GM12878 (cell line): Measurements from ENCODE around the gene TNF. TPM values are rescaled to one million over a fixed set of nuclear protein-coding genes. Genes with fewer than 3 reads are reported as not detected.

Source experiments
- ATAC-seq: fragments of 200-7000 bp; cut with Tn5 transposase; 3 replicates; pipeline ENCODE4 v1.9.1; 2020; ENCODE audit warnings: mild to moderate bottlenecking, moderate library complexity
- BruUV-seq: library from RNA; stranded (reverse); fragments of 400-500 nt; replicated peaks from 2 replicates; lab custom pipeline; 2021; lab: Mats Ljungman, UMichigan
- CTCF ChIA-PET: fragments of 300-600 bp; sonication (Branson Sonifier 250); formaldehyde crosslinking; extraction: SDS; loops from one replicate; lab custom pipeline; 2021; ENCODE audit warnings: inconsistent platforms; lab: Yijun Ruan, JAX
- POLR2A ChIA-PET: fragments of 350-600 bp; formaldehyde crosslinking; extraction: SDS; loops from one replicate; lab custom pipeline; 2021; ENCODE audit warnings: inconsistent platforms; lab: Charles Lee
- RAD21 ChIA-PET: fragments of 300-600 bp; sonication (Branson Sonifier 250); formaldehyde crosslinking; loops from one replicate; lab custom pipeline; 2023; ENCODE audit warnings: antibody characterized with exemption; ENCODE audit not compliant: unreplicated experiment; lab: Charles Lee
- SMC1A ChIA-PET: fragments of 300-600 bp; sonication (Branson Sonifier 250); formaldehyde crosslinking; loops from one replicate; lab custom pipeline; 2023; ENCODE audit not compliant: unreplicated experiment, uncharacterized antibody; lab: Charles Lee
- DNase-seq: peaks from one replicate; pipeline ENCODE4 v3.0.0-alpha.2; 2011; ENCODE audit warnings: low read depth, low spot score
- FAIRE-seq: peaks from 3 replicates; lab custom pipeline; 2011; peaks lifted over from hg19 to GRCh38; lab: Jason Lieb, UNC
- H2AFZ ChIP-seq: 2 replicates; pipeline ENCODE4 v1.6.0; 2011; ENCODE audit warnings: low read depth, low read length, control low read depth; ENCODE audit not compliant: control insufficient read depth
- H3K27ac ChIP-seq: 2 replicates; pipeline ENCODE4 v1.5.1; 2011; ENCODE audit warnings: control low read depth; ENCODE audit not compliant: control insufficient read depth, insufficient read depth
- H3K27me3 ChIP-seq, 2 experiments: replicated peaks in 1 of 2; 2 replicates each; pipeline versions ENCODE4 v1.6.0 to v1.6.1; 2011; ENCODE audit warnings: low read length in 1 of 2; ENCODE audit not compliant: control insufficient read depth in 2 of 2, insufficient read depth in 2 of 2
- H3K36me3 ChIP-seq, 2 experiments: 2 replicates each; pipeline ENCODE4 v1.5.1; 2011; ENCODE audit warnings: low read length in 1 of 2; ENCODE audit not compliant: control insufficient read depth in 2 of 2, insufficient read depth in 2 of 2
- H3K4me1 ChIP-seq: 2 replicates; pipeline ENCODE4 v1.6.1; 2011; ENCODE audit warnings: mild to moderate bottlenecking, low read length, moderate library complexity, mixed read lengths; ENCODE audit not compliant: control insufficient read depth, insufficient read depth
- H3K4me2 ChIP-seq: 2 replicates; pipeline ENCODE4 v1.6.0; 2011; ENCODE audit warnings: control low read depth; ENCODE audit not compliant: control insufficient read depth, insufficient read depth
- H3K4me3 ChIP-seq: fragments of 200-600 bp; sonication (generic); 2 replicates; pipeline ENCODE4 v1.5.1; 2016
- H3K79me2 ChIP-seq: 2 replicates; pipeline ENCODE4 v1.6.0; 2011; ENCODE audit warnings: low read length; ENCODE audit not compliant: control insufficient read depth, insufficient read depth
- H3K9ac ChIP-seq: 2 replicates; pipeline ENCODE4 v1.8.0; 2011; ENCODE audit warnings: low read length, control low read depth, mixed read lengths; ENCODE audit not compliant: control insufficient read depth, insufficient read depth
- H3K9me3 ChIP-seq: replicated peaks from 3 replicates; pipeline ENCODE4 v1.5.1; 2011; ENCODE audit warnings: mild to moderate bottlenecking, low read length; ENCODE audit not compliant: control insufficient read depth, insufficient read depth
- H4K20me1 ChIP-seq: 2 replicates; pipeline ENCODE4 v1.6.0; 2011; ENCODE audit not compliant: control insufficient read depth, insufficient read depth
- CEBPZ ChIP-seq: fragments of 150-350 bp; IDR thresholded peaks from 2 replicates; pipeline ENCODE4 v1.6.1; 2016; ENCODE audit warnings: low read depth, low read length
- CHD2 ChIP-seq: IDR thresholded peaks from 2 replicates; pipeline ENCODE4 v1.6.1; 2011; ENCODE audit warnings: low read depth, low read length, improper control_type of control experiment, borderline replicate concordance
- CHD4 ChIP-seq: fragments of 200-600 bp; sonication (generic); IDR thresholded peaks from 2 replicates; pipeline ENCODE4 v1.6.1; 2016; ENCODE audit warnings: mild to moderate bottlenecking
- GABPA ChIP-seq: IDR thresholded peaks from 2 replicates; pipeline ENCODE4 v1.6.1; 2014; ENCODE audit warnings: antibody characterized with exemption, low read depth, mild to moderate bottlenecking, inconsistent platforms
- HCFC1 ChIP-seq: fragments of 150-350 bp; IDR thresholded peaks from 2 replicates; pipeline ENCODE4 v1.6.1; 2014; ENCODE audit warnings: low read length
- MLLT1 ChIP-seq: fragments of 450-650 bp; IDR thresholded peaks from 2 replicates; pipeline ENCODE4 v1.6.1; 2016; ENCODE audit warnings: mild to moderate bottlenecking
- MTA2 ChIP-seq: fragments of 450-650 bp; IDR thresholded peaks from 2 replicates; pipeline ENCODE4 v1.6.1; 2016; ENCODE audit warnings: low read depth, mild to moderate bottlenecking, moderate library complexity
- MXI1 ChIP-seq: fragments of 150-350 bp; IDR thresholded peaks from 2 replicates; pipeline ENCODE4 v1.6.1; 2011; ENCODE audit warnings: low read depth, mild to moderate bottlenecking, inconsistent platforms, low read length, improper control_type of control experiment
- MYC ChIP-seq: IDR thresholded peaks from 2 replicates; pipeline ENCODE4 v1.6.1; 2011; ENCODE audit warnings: mild to moderate bottlenecking, low read length, moderate library complexity, inconsistent platforms; ENCODE audit not compliant: insufficient read depth, insufficient replicate concordance, insufficient read length, severe bottlenecking
- NFYB ChIP-seq: IDR thresholded peaks from 2 replicates; pipeline ENCODE4 v1.6.1; 2011; ENCODE audit warnings: low read depth, mild to moderate bottlenecking, low read length, improper control_type of control experiment, moderate library complexity; ENCODE audit not compliant: insufficient read depth
- POU2F2 ChIP-seq: IDR thresholded peaks from 3 replicates; pipeline ENCODE4 v1.6.1; 2011; ENCODE audit warnings: low read depth, mild to moderate bottlenecking, low read length, borderline replicate concordance
- SMAD5 ChIP-seq: IDR thresholded peaks from 2 replicates; pipeline ENCODE4 v1.6.1; 2016; ENCODE audit warnings: antibody characterized with exemption, low read depth
- SPI1 ChIP-seq: IDR thresholded peaks from 2 replicates; pipeline ENCODE4 v1.6.1; 2011; ENCODE audit warnings: low read depth, mild to moderate bottlenecking, low read length, moderate library complexity, borderline replicate concordance; ENCODE audit not compliant: insufficient read depth
- WGBS: methylation state at CpG from one replicate; pipeline ENCODE4 v1.1.6; 2016; ENCODE audit warnings: low lambda C conversion rate; ENCODE audit not compliant: insufficient replicate concordance, insufficient coverage; ENCODE audit errors: missing lambda C conversion rate; 5-methylcytosine and 5-hydroxymethylcytosine counted together
- in situ Hi-C: fragments of 300-500 bp; cut with MboI; formaldehyde crosslinking; loops from 9 replicates; pipeline ENCODE4 v1.14.3; 2018; ENCODE audit warnings: mixed read lengths
- intact Hi-C: fragments of 100-400 bp; cut with micrococcal nuclease; formaldehyde crosslinking; loops from one replicate; pipeline ENCODE4 v1.14.2; 2022; ENCODE audit not compliant: unreplicated experiment
- polyA plus RNA-seq, 11 experiments: library from polyadenylated mRNA; depleted of rRNA in 4 of 11; unstranded in 6 of 11; stranded (reverse) in 5 of 11; fragments of >200 nt; fragmentation: Nextera tagmentation in 4 of 11; fragmentation: Illumina TruSeq in 1 of 11; extraction: Ambion mirVana in 4 of 11; extraction: Trizol in 1 of 11; gene quantifications; 1 replicate in 1 of 11; 2 replicates in 10 of 11; pipeline versions ENCODE4 v1.2.1 to v1.2.3, GENCODE V29; 2011 to 2016; ENCODE audit warnings: inconsistent platforms in 2 of 11, missing spikeins in 2 of 11, low read depth in 1 of 11
- total RNA-seq, 4 experiments: library from RNA; depleted of rRNA in 3 of 4; stranded (reverse); fragments of >200 nt in 3 of 4; fragmentation: Illumina TruSeq in 1 of 4; extraction: Trizol in 1 of 4; gene quantifications; 2 replicates each; pipeline versions ENCODE4 v1.2.1 to v1.2.3, GENCODE V29; 2013 to 2021

The TNF gene
- total and polyA plus RNA-seq, 10 of the 15 experiments (the other 5 are each of a cell fraction or from before 2014, with no cell fraction given) = 18.0 to 94.8 (median 61.9) TPM

GRCh38 chr6:31534011-31534410 lies 41.4 kb upstream of the TNF start:
- peaks cover 45% of the 10 kb centered on the region for H3K79me2 ChIP-seq
- no peak overlapping the region for H3K27ac ChIP-seq
- intact Hi-C loops (no loop called here), in situ Hi-C loops (no loop called here)
- no peak for FAIRE-seq
- ChIA-PET SMC1A (no interaction called here), RAD21 (no interaction called here), POLR2A (interaction anchor here (0.6 kb wide), 1 partner anchor 120 kb away, joined by 5 read pairs; no protein-coding TSS in a partner anchor), CTCF (interaction anchor here (0.6 kb wide), 1 partner anchor 10 kb away, joined by 4 read pairs; no protein-coding TSS in a partner anchor)
- no peaks in the 10 kb centered on the region for H3K4me1 ChIP-seq
- DNase-seq = no peak
- 92% methylated on average over 6 of the region's 6 CpGs for WGBS
- H2AFZ ChIP-seq = no peak overlapping the region
- no TSS peak for BruUV-seq
- H4K20me1 ChIP-seq = peaks cover 3% of the 10 kb centered on the region
- no peak for TF ChIP-seq MTA2
- no peak for TF ChIP-seq MLLT1
- TF ChIP-seq CHD4 = no peak
- no peak for TF ChIP-seq SPI1
- no peak for TF ChIP-seq MYC
- TF ChIP-seq GABPA = no peak
- no peak for TF ChIP-seq MXI1
- TF ChIP-seq NFYB = no peak
- no peak for TF ChIP-seq HCFC1
- no peak for TF ChIP-seq SMAD5
- no peak for TF ChIP-seq CEBPZ
- no peak; the same call in 2 of the 3 replicates for TF ChIP-seq POU2F2
- no peak for TF ChIP-seq CHD2
- H3K4me2 ChIP-seq = peak overlapping the region; percentile 13; the same call in 1 of the 2 replicates
- H3K27me3 ChIP-seq = no peaks in the 10 kb centered on the region
- peaks cover 42 to 53% of the 10 kb centered on the region in 2 experiments for H3K36me3 ChIP-seq
- no peak for ATAC-seq
- no peak overlapping the region for H3K4me3 ChIP-seq
- H3K9ac ChIP-seq = no peak overlapping the region
- H3K9me3 ChIP-seq = no peaks in the 10 kb centered on the region
